ENCODE results near the gene ARHGAP24.

DNA sequence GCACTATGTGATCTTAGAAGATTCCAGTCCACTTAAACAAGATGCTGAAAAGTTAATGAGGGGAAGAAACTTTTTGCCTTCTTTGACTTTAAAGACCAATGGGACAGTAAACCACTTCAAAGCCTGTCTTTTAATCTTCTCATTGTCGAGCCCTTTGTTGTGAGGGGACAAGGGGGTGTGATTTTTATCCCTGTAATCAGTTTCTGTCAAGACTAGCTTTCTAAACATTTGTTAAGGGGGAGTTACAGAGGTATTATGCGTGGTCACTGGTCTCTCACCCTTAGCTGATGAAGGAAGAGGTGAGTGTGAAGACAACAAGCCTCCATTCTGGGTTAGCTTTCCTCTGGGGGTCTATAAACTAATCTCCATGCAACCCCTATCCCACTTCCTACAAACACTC lies 409.3 kb downstream of the ARHGAP24 start:
- TF ChIP-seq EZH2 (IDR thresholded peaks at IDR 0.05; ENCODE audit: low read length, missing control alignments): no peak
- TF ChIP-seq, protein P1, sequence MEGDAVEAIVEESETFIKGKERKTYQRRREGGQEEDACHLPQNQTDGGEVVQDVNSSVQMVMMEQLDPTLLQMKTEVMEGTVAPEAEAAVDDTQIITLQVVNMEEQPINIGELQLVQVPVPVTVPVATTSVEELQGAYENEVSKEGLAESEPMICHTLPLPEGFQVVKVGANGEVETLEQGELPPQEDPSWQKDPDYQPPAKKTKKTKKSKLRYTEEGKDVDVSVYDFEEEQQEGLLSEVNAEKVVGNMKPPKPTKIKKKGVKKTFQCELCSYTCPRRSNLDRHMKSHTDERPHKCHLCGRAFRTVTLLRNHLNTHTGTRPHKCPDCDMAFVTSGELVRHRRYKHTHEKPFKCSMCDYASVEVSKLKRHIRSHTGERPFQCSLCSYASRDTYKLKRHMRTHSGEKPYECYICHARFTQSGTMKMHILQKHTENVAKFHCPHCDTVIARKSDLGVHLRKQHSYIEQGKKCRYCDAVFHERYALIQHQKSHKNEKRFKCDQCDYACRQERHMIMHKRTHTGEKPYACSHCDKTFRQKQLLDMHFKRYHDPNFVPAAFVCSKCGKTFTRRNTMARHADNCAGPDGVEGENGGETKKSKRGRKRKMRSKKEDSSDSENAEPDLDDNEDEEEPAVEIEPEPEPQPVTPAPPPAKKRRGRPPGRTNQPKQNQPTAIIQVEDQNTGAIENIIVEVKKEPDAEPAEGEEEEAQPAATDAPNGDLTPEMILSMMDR (conservative IDR thresholded peaks at IDR 0.05 in 1 of 2, IDR thresholded peaks at IDR 0.05 in 1 of 2; ENCODE audit: low read depth in 1 of 2, low read length in 2 of 2): no peak
